ENCODE results near the gene SLFN5.

The SLFN5 gene

DNA sequence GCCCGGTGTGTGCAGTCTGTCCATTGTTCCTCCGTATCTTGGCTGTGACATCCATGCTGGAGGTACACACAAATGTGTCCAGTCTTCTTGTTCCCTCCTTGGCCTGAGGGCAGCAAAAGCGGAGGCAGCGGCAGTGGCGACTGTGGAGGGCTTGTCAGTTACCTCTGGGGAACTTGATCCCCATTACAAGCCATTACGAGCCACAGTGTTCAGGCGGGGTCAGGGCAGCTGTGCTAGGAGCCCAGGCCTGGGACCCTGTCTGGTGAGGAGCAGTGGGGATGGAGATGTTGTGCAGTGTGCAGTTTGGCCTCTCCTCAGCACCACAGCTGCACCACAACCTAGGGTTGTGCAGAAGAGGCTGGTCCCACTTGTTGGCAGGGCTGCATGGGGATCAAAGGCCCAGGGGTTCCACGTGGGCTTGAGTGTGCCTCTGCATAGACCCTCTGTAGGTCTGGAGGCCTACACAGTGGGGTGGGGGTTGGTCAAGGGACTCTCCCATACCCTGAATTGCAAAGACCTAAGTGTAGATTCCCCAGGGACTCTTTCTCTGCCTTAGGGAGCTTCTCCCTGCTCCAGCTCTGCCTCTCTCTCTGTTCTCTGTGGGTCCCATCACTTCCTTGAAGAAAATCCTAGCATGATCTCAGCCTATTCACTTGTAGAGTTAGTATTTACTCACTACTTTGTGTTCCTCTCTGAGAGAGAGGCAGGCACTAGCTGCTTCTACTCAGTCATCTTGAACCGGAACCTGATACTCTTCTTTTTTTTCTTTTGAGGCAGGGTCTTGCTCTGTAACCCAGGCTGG is 71.7 kb downstream of the SLFN5 start:
- Histone ChIP-seq H3K4me1 (ENCODE audit: control insufficient read depth, insufficient read depth, low read length) (peaks cover 16% of the 10 kb centered on the region), H3K27me3 (ENCODE audit: control insufficient read depth, insufficient read depth, low read length) (peaks cover 17% of the 10 kb centered on the region), H3K36me3 (ENCODE audit: control insufficient read depth, insufficient read depth, low read length) (no peaks in the 10 kb centered on the region), H3K9ac (ENCODE audit: low read depth, low read length) (no peak overlapping the region), H3K9me3 (ENCODE audit: control insufficient read depth, insufficient read depth, low read length) (no peaks in the 10 kb centered on the region), H3K4me3 (ENCODE audit: low read depth, low read length) (peak overlapping the region; percentile 68; the same call in 1 of the 2 replicates), H3K27ac (ENCODE audit: low read depth, low read length) (peak overlapping the region; percentile 34)

DNA sequence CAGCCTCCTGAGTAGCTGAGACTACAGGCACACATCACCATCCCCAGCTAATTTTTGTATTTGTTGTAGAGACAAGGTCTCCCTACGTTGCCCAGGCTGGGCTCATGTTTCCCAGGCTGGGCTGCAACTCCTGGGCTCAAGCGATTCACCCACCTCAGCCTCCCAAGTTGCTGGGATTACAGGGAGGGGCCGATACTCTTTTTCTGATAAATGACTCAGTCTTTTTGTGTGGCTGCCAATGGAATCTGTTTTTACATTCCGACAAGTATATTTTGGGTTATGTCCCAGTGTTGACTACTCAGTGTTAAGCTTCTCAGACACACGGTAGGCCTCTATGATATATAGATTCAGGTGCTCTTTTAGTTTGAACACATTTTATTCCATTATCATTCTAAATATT is 72.4 kb downstream of the SLFN5 start:
- Histone ChIP-seq H3K9me3 (ENCODE audit: control insufficient read depth, insufficient read depth, low read length) (no peaks in the 10 kb centered on the region), H3K4me3 (ENCODE audit: low read depth, low read length) (no peak overlapping the region), H3K27ac (ENCODE audit: low read depth, low read length) (peak overlapping the region; percentile 11), H3K9ac (ENCODE audit: low read depth, low read length) (no peak overlapping the region), H3K27me3 (ENCODE audit: control insufficient read depth, insufficient read depth, low read length) (peaks cover 17% of the 10 kb centered on the region), H3K36me3 (ENCODE audit: control insufficient read depth, insufficient read depth, low read length) (no peaks in the 10 kb centered on the region), H3K4me1 (ENCODE audit: control insufficient read depth, insufficient read depth, low read length) (peaks cover 16% of the 10 kb centered on the region)

DNA sequence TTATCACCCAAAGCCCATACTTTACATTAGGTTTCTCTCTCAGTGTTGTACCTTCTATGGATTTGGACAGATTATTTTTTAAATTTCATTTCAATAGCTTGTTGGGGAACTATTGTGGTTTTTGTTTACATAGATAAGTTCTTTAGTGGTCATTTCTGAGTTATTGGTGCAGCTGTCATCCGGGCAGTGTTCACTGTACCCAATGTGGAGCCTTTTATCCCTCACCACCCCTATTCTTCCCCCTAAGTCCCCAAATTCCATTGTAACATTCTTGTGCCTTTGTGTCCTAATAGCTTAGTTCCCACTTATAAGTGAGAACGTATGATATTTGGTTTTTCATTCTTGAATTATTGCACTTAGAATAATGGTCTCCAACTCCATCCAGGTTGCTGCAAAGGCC is 73.1 kb downstream of the SLFN5 start:
- peaks cover 16% of the 10 kb centered on the region for H3K4me1 ChIP-seq (ENCODE audit: control insufficient read depth, insufficient read depth, low read length)
- no peak overlapping the region for H3K9ac ChIP-seq (ENCODE audit: low read depth, low read length)
- H3K27ac ChIP-seq (ENCODE audit: low read depth, low read length): no peak overlapping the region
- no peaks in the 10 kb centered on the region for H3K36me3 ChIP-seq (ENCODE audit: control insufficient read depth, insufficient read depth, low read length)
- peaks cover 17% of the 10 kb centered on the region for H3K27me3 ChIP-seq (ENCODE audit: control insufficient read depth, insufficient read depth, low read length)
- H3K9me3 ChIP-seq (ENCODE audit: control insufficient read depth, insufficient read depth, low read length): no peaks in the 10 kb centered on the region
- H3K4me3 ChIP-seq (ENCODE audit: low read depth, low read length): no peak overlapping the region

DNA sequence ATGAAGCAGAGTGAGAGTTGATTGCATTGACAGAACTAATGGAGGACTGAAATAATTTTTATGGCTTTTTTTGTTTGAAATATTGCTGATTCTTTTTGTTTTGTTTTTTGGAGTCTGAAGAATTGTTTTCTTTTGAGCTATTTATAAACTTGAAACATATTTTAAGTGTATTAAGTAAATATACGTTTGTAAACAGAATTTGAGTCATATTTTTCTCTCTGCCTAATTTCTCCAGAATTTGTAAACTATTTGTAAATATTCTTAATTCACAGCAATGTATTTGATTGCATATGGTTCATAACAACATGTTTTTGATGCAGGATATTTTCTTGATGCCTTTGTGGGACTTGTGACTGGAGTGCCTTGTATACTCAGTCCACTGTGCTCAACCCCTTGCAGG is 79.9 kb downstream of the SLFN5 start:
- no peaks in the 10 kb centered on the region for H3K27me3 ChIP-seq (ENCODE audit: control insufficient read depth, insufficient read depth, low read length)

More for the DNA sequence above, 79.9 kb downstream of the SLFN5 start:
- no peak overlapping the region for H3K4me3 ChIP-seq (ENCODE audit: low read depth, low read length)
- no peaks in the 10 kb centered on the region for H3K36me3 ChIP-seq (ENCODE audit: control insufficient read depth, insufficient read depth, low read length)
- H3K9ac ChIP-seq (ENCODE audit: low read depth, low read length): no peak overlapping the region
- no peak overlapping the region for H3K27ac ChIP-seq (ENCODE audit: low read depth, low read length)
- H3K9me3 ChIP-seq (ENCODE audit: control insufficient read depth, insufficient read depth, low read length): 0 out of 2 replicates have a peak, but pooled peaks cover 7% of the 10 kb centered on the region
- no peaks in the 10 kb centered on the region for H3K4me1 ChIP-seq (ENCODE audit: control insufficient read depth, insufficient read depth, low read length)
